ENCODE results near the gene TFDP2. TPM values are rescaled to one million over a fixed set of nuclear protein-coding genes. Genes with fewer than 3 reads are reported as not detected.

The TFDP2 gene
- total and polyA plus RNA-seq, 2 of the 8 experiments (the other 6 are each of a cell fraction or from before 2014, with no cell fraction given), result 41.1 to 119 TPM

DNA sequence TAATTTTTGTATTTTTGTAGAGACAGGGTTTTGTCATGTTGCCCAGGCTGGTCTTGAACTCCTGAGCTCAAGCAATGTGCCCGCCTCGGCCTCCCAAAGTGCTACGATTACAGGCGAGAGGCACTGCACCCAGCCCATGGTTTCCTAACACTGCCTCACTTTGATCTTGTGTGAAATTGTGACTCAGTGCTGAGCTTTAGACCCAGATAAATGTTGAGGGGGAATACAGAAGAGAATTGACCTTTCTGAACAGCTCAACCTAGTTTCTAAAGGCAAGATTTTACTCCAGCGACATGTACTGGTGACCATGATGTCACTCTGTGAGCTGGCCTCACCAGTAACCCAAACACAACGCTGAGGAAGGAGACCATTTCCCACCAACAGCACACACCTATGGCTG, 199.4 kb downstream of the TFDP2 start:
- no peak overlapping the region for H2AK5ac ChIP-seq (ENCODE audit: low read depth, low read length)
- H3K4me3 ChIP-seq (ENCODE audit: extremely low read depth in 1 of 4, insufficient read depth in 2 of 4, low read depth in 3 of 4, low read length in 4 of 4), result no peak overlapping the region
- no peak overlapping the region for H3K4me2 ChIP-seq (ENCODE audit: insufficient read depth in 1 of 2, low read depth in 2 of 2, low read length in 2 of 2)
- no peaks in the 10 kb centered on the region for H3K27me3 ChIP-seq (replicated peaks in 1 of 4; ENCODE audit: control insufficient read depth in 3 of 4, extremely low read depth in 1 of 4, insufficient read depth in 3 of 4, low read length in 3 of 4)
- H3K36me3 ChIP-seq (ENCODE audit: control insufficient read depth in 2 of 4, insufficient read depth in 4 of 4, low read length in 3 of 4), result peaks cover 2 to 32% (median 17%) of the 10 kb centered on the region in 4 experiments; a peak in 5 of 8 replicates
- no peak overlapping the region for H3K56ac ChIP-seq (replicated peaks; ENCODE audit: insufficient read length, low read depth, low read length)
- no peak overlapping the region for H3K9ac ChIP-seq (replicated peaks in 1 of 4; ENCODE audit: extremely low read depth in 1 of 4, low read depth in 3 of 4, low read length in 3 of 4)
- no peak overlapping the region for H3K18ac ChIP-seq (ENCODE audit: extremely low read depth, low read length)
- H4K8ac ChIP-seq (ENCODE audit: extremely low read depth, insufficient read depth, low read length), result no peak overlapping the region
- no peak overlapping the region for H3K4ac ChIP-seq (replicated peaks; ENCODE audit: insufficient read length, low read depth, low read length)
- H2BK5ac ChIP-seq (ENCODE audit: low read depth, low read length), result no peak overlapping the region
- no peak overlapping the region for H3K27ac ChIP-seq (ENCODE audit: low read depth, low read length)
- no peak overlapping the region for H4K91ac ChIP-seq (replicated peaks; ENCODE audit: insufficient read length, low read length)
- ChIA-PET POLR2A (ENCODE audit: partially characterized antibody) (no interaction called here), CTCF (ENCODE audit: partially characterized antibody) (interaction anchor here (0.6 to 1.9 kb wide), 3 partner anchors 15 to 662 kb away, joined by 3 to 5 read pairs (median 4); no protein-coding TSS in a partner anchor)
- H4K5ac ChIP-seq (ENCODE audit: insufficient read length, low read depth, low read length), result no peak overlapping the region
- H2BK12ac ChIP-seq (ENCODE audit: low read depth, low read length), result no peak overlapping the region
- H3K79me2 ChIP-seq (ENCODE audit: control insufficient read depth in 1 of 2, insufficient read depth in 2 of 2, low read length in 2 of 2), result no peaks in the 10 kb centered on the region
- no peak for FAIRE-seq
- no peak overlapping the region for H2BK120ac ChIP-seq (replicated peaks; ENCODE audit: low read depth, low read length)
- peak in 1 of 2 experiments; percentile 16 for DNase-seq (ENCODE audit: low read depth in 1 of 2, low spot score in 2 of 2)
- no peak overlapping the region for H3K14ac ChIP-seq (ENCODE audit: insufficient read length)
- H2BK20ac ChIP-seq (ENCODE audit: low read length), result no peak overlapping the region
- no peak overlapping the region for H2BK15ac ChIP-seq (ENCODE audit: low read length)
- H3K79me1 ChIP-seq (ENCODE audit: low read depth, low read length), result no peaks in the 10 kb centered on the region; the same call in 1 of the 2 replicates
- 93% methylated on average over 6 of the region's 6 CpGs; no CpG with 5 or more reads in 1 of the 2 experiments for WGBS, 2 experiments (ENCODE audit: extremely low coverage in 1 of 2, insufficient coverage in 1 of 2, insufficient read length in 1 of 2, insufficient replicate concordance in 2 of 2, low coverage in 1 of 2, low lambda C conversion rate in 2 of 2, missing lambda C conversion rate in 1 of 2)
- no peaks in the 10 kb centered on the region for H3K9me3 ChIP-seq (ENCODE audit: insufficient read depth in 2 of 2, low read depth in 1 of 2, low read length in 1 of 2)
- H4K20me1 ChIP-seq (replicated peaks in 1 of 2; ENCODE audit: control insufficient read depth in 1 of 2, insufficient read depth in 2 of 2, low read length in 2 of 2), result peaks cover 0 to 2% of the 10 kb centered on the region in 2 experiments
- H3K23me2 ChIP-seq (ENCODE audit: low read depth, low read length), result no peaks in the 10 kb centered on the region
- no peaks in the 10 kb centered on the region; a peak in 1 of 7 replicates for H3K4me1 ChIP-seq (replicated peaks in 1 of 4; ENCODE audit: control insufficient read depth in 3 of 4, insufficient read depth in 4 of 4, low read length in 3 of 4)
- H2AFZ ChIP-seq (ENCODE audit: low read length), result no peak overlapping the region
- no peak overlapping the region for H3K23ac ChIP-seq (ENCODE audit: insufficient read length)
- no peak for TF ChIP-seq CREB1 (IDR thresholded peaks at IDR 0.05)
- no peak for TF ChIP-seq HDAC2 (IDR thresholded peaks at IDR 0.05; ENCODE audit: borderline replicate concordance in 1 of 2, low read depth in 2 of 2, low read length in 2 of 2)
- TF ChIP-seq EZH2 (IDR thresholded peaks at IDR 0.05; ENCODE audit: low read depth, low read length, severe bottlenecking), result no peak

Data from H1 (cell line).